ENCODE measurements around the gene PRSS50. TPM values are rescaled to one million over a fixed set of nuclear protein-coding genes. Genes with fewer than 3 reads are reported as not detected.

PRSS50 gene
- total RNA-seq, 2 experiments from 2014 or later: not detected

DNA sequence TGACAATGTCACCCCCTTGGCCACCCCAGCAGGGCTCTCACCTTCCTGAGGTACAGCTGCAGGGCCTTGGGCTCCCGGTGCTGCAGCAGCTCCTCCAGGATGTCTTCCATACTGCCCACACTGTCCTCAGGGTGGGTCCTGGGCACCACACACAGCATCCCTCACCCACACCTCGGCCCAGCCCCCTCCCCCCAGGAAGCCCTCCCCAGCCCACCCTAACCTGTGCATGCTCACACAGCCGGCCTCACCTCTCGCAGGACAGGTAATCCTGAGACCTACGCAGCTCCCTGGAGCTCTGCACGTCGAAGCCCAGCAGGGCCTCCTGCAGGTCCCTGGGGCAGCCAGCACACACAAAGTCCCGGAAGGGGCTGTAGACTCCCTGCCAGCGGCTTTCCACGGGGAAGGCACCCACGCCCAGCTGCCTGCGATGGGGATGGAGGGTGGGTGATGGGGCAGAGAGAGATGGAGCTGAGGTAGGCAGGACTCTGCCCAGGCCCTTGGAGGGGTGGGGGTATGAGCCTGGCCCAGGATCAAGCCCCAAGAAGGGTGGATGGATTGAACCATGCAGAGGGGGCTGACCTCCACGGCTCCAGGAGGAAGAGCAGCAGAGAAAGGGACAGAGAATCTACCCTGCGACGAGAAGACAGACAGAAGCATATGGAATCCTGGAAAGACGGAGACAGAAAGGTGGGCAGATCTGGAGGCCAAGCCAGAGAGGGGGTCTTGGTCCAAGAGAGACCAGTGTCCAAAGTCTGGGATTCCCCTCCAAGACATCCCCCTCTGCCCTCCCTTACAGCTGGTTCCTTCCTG is 40.9 kb downstream of the PRSS50 start:
- no peaks in the 10 kb centered on the region for H3K4me1 Mint-ChIP-seq (ENCODE audit: low read depth)
- intact Hi-C loops (cut with micrococcal nuclease): no loop called here
- ChIA-PET POLR2A (no interaction called here), CTCF (no interaction called here)
- no peaks in the 10 kb centered on the region for H3K27me3 Mint-ChIP-seq
- no peaks in the 10 kb centered on the region for H3K36me3 Mint-ChIP-seq (ENCODE audit: low read depth)
- H3K4me3 Mint-ChIP-seq: no peak overlapping the region
- no peak for ATAC-seq
- no peak for DNase-seq
- H3K9me3 Mint-ChIP-seq: no peaks in the 10 kb centered on the region
- TF ChIP-seq, protein P1, sequence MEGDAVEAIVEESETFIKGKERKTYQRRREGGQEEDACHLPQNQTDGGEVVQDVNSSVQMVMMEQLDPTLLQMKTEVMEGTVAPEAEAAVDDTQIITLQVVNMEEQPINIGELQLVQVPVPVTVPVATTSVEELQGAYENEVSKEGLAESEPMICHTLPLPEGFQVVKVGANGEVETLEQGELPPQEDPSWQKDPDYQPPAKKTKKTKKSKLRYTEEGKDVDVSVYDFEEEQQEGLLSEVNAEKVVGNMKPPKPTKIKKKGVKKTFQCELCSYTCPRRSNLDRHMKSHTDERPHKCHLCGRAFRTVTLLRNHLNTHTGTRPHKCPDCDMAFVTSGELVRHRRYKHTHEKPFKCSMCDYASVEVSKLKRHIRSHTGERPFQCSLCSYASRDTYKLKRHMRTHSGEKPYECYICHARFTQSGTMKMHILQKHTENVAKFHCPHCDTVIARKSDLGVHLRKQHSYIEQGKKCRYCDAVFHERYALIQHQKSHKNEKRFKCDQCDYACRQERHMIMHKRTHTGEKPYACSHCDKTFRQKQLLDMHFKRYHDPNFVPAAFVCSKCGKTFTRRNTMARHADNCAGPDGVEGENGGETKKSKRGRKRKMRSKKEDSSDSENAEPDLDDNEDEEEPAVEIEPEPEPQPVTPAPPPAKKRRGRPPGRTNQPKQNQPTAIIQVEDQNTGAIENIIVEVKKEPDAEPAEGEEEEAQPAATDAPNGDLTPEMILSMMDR (IDR thresholded peaks at IDR 0.05): no peak
- no peak overlapping the region for H3K27ac Mint-ChIP-seq

DNA sequence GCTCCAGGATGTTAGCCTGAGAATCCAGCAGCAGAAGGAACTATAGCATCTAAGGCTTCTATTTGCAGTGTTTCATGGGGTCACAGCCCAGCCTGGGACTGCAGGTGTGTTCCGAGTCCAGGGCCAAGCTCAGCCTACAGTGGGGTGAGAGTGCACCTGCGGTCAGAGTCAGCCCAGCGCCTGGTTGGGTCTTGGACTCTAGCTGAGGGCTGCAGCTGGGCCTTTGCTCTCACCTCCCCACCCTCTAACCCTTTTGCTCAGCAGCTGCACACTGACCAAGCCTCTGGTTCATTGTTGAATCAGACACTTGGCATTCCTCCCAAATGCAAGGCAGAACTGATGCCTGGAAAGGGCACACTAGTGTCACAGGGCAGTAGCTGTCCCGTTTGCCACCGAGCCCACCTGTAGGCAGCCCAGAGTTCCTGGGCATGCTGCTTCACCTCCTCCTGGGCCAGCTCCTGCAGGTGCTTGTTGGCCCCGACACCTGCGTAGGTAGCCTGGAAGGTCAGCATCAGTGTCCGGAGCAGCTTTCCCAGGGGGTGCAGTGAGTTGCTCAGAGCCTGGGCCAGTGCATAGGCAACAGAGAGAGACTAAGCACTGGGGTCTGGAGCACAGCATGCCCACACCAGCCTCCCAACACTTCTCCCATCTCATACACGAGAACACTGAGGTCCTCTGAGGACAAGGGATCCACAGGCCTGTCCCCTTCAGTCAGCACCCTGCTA is 41.7 kb downstream of the PRSS50 start:
- Mint-ChIP-seq H3K4me3 (no peak overlapping the region), H3K27ac (no peak overlapping the region), H3K36me3 (ENCODE audit: low read depth) (no peaks in the 10 kb centered on the region), H3K4me1 (ENCODE audit: low read depth) (no peaks in the 10 kb centered on the region), H3K9me3 (no peaks in the 10 kb centered on the region), H3K27me3 (no peaks in the 10 kb centered on the region)
- intact Hi-C loops (cut with micrococcal nuclease): no loop called here
- no peak for DNase-seq
- no peak for ATAC-seq
- CTCF ChIA-PET: no interaction called here
- TF ChIP-seq, protein P1 (IDR thresholded peaks at IDR 0.05): no peak
- POLR2A ChIA-PET: no interaction called here

DNA sequence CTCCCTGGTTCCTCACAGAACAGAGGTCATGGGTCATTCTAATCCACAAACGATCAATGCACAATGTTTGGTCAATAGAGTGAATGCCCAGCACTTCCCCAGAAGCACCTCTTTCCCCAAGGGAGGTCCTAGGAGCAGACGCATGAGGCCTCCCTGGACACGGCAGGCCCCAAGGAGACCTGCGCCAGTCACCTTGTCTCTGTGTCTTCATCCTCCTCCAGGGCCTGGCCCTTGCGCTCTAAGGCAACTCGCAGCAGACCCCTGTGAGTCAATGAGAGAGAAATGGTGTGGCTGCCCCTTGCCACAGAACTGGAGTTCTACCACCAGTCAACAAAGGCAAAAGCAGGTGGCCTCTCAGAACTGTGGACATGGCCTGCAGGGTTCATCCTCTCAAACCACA is 42.2 kb downstream of the PRSS50 start:
- ChIA-PET POLR2A (no interaction called here), CTCF (no interaction called here)
- no peaks in the 10 kb centered on the region for H3K27me3 Mint-ChIP-seq
- TF ChIP-seq, protein P1 (IDR thresholded peaks at IDR 0.05): no peak
- ATAC-seq: no peak
- no peak overlapping the region for H3K27ac Mint-ChIP-seq
- intact Hi-C loops (cut with micrococcal nuclease): no loop called here
- no peak overlapping the region for H3K4me3 Mint-ChIP-seq
- H3K4me1 Mint-ChIP-seq (ENCODE audit: low read depth): no peaks in the 10 kb centered on the region
- DNase-seq: no peak
- no peaks in the 10 kb centered on the region for H3K36me3 Mint-ChIP-seq (ENCODE audit: low read depth)
- H3K9me3 Mint-ChIP-seq: no peaks in the 10 kb centered on the region

DNA sequence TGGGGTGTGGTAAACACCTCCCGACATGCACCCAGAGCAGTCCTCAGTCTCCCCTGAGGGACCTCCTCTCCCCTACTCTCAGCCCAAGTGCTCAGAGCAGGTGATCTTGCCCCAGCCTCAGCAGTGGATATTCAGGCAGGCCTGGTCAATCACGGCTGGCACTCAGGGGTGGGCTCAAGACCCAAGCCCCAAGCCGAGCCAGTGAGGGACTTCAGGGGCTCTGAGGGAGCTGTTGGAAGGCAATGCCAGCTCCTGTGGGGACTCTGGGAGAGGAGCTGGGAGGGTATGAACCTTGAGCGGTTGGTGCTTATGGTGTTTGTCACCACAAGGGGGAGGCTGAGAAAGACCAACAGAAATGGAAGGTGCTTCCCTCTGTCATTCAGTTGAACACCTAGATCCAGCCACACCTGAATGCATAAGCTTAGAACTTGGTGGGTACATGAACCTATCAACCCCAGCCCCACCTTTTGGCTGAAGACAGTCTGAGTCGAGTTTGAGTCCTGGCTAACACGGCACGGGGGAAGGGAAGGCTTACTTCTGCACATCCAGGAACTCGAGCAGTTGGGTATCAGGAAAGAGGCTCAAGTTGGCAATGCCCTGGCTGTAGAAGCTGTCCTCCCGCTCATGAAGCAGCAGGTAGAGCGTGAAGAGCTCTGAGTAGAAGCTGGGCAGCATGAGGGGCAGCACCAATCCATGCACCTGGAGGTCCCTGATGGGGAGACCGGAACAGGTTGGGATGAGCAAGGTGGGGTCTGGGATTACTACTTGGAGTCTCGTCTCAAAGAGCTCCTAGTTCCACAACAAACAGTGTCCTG is 43.4 kb downstream of the PRSS50 start:
- no peaks in the 10 kb centered on the region for H3K9me3 Mint-ChIP-seq
- ChIA-PET POLR2A (no interaction called here), CTCF (interaction anchor here (0.8 kb wide), 1 partner anchor 186 kb away, joined by 3 read pairs; no protein-coding TSS in a partner anchor)
- H3K36me3 Mint-ChIP-seq (ENCODE audit: low read depth): no peaks in the 10 kb centered on the region
- H3K4me3 Mint-ChIP-seq: no peak overlapping the region
- no peak overlapping the region for H3K27ac Mint-ChIP-seq
- TF ChIP-seq, protein P1 (IDR thresholded peaks at IDR 0.05): no peak
- intact Hi-C loops (cut with micrococcal nuclease): no loop called here
- H3K4me1 Mint-ChIP-seq (ENCODE audit: low read depth): no peaks in the 10 kb centered on the region
- H3K27me3 Mint-ChIP-seq: no peaks in the 10 kb centered on the region
- no peak for DNase-seq
- no peak for ATAC-seq
